HEK293 (cell line): ENCODE data around the gene CYP2F1.

Source experiments
- CTCF ChIA-PET: fragments of 350-600 bp; formaldehyde crosslinking; extraction: SDS; loops from one replicate; lab custom pipeline; 2021; ENCODE audit warnings: antibody characterized with exemption; lab: Yijun Ruan, JAX
- POLR2A ChIA-PET: fragments of 300-600 bp; formaldehyde crosslinking; extraction: SDS; loops from one replicate; lab custom pipeline; 2020; ENCODE audit warnings: antibody characterized with exemption, inconsistent platforms; lab: Yijun Ruan, JAX
- H3K27ac ChIP-seq: fragments of 200-500 bp; sonication (Bioruptor generic); 2 replicates; pipeline ENCODE4 v1.5.1; 2014; ENCODE audit warnings: low read depth, low read length, control low read depth, inconsistent platforms; ENCODE audit errors: extremely low read depth
- H3K36me3 ChIP-seq, 2 experiments: fragments of 200-500 bp in 1 of 2; sonication (Bioruptor generic) in 1 of 2; 1 replicate in 1 of 2; 2 replicates in 1 of 2; pipeline ENCODE4 v1.5.1; 2014 to 2017; ENCODE audit warnings: inconsistent platforms in 2 of 2, low read length in 2 of 2; ENCODE audit not compliant: control insufficient read depth in 2 of 2, insufficient read depth in 1 of 2
- H3K4me1 ChIP-seq: fragments of 200-500 bp; sonication (Bioruptor generic); 2 replicates; pipeline ENCODE4 v1.5.1; 2014; ENCODE audit warnings: mild to moderate bottlenecking, low read length, inconsistent platforms; ENCODE audit not compliant: control insufficient read depth, insufficient read depth
- H3K4me3 ChIP-seq: 2 replicates; pipeline ENCODE4 v1.5.1; 2011; ENCODE audit warnings: low read depth, mild to moderate bottlenecking, control low read depth, low read length, moderate library complexity
- H3K9me3 ChIP-seq: fragments of 200-500 bp; sonication (Bioruptor generic); 2 replicates; pipeline ENCODE4 v1.5.1; 2014; ENCODE audit warnings: low read depth, low read length, inconsistent platforms; ENCODE audit not compliant: control insufficient read depth, insufficient read depth
- BCL11B ChIP-seq: fragments of 450-650 bp; formaldehyde crosslinking; IDR thresholded peaks from 2 replicates; pipeline ENCODE4 v1.5.1; 2016; ENCODE audit warnings: low read depth, missing biosample characterization, missing genetic modification characterization
- GLI2 ChIP-seq: fragments of 450-650 bp; formaldehyde crosslinking; IDR thresholded peaks from 2 replicates; pipeline ENCODE4; 2017; ENCODE audit warnings: missing biosample characterization, missing genetic modification characterization, low read depth, borderline replicate concordance
- GLIS1 ChIP-seq: fragments of 450-650 bp; formaldehyde crosslinking; IDR thresholded peaks from 2 replicates; pipeline ENCODE4 v1.5.1; 2016; ENCODE audit warnings: missing biosample characterization, missing genetic modification characterization
- SCRT2 ChIP-seq: fragments of 450-650 bp; formaldehyde crosslinking; IDR thresholded peaks from 2 replicates; pipeline ENCODE4 v1.5.1; 2016; ENCODE audit warnings: missing biosample characterization, missing genetic modification characterization
- ZFHX2 ChIP-seq: fragments of 450-650 bp; formaldehyde crosslinking; conservative IDR thresholded peaks from 2 replicates; pipeline ENCODE4 v1.5.1; 2016; ENCODE audit warnings: missing biosample characterization, missing genetic modification characterization
- ZFP69B ChIP-seq: fragments of 450-650 bp; formaldehyde crosslinking; IDR thresholded peaks from 2 replicates; pipeline ENCODE4 v1.5.1; 2016; ENCODE audit warnings: missing biosample characterization, missing genetic modification characterization
- ZNF138 ChIP-seq: fragments of 450-650 bp; formaldehyde crosslinking; IDR thresholded peaks from 2 replicates; pipeline ENCODE4 v1.5.1; 2016; ENCODE audit warnings: missing biosample characterization, missing genetic modification characterization, borderline replicate concordance
- ZNF274 ChIP-seq, 2 experiments: fragments of 200-500 bp in 1 of 2; fragments of 450-650 bp in 1 of 2; sonication (Bioruptor generic) in 1 of 2; formaldehyde crosslinking in 1 of 2; IDR thresholded peaks; 2 replicates each; pipeline versions ENCODE4 v1.5.1 to v1.6.1; 2014 to 2016; ENCODE audit warnings: borderline replicate concordance in 1 of 2, inconsistent platforms in 1 of 2, low read length in 1 of 2, missing biosample characterization in 1 of 2, missing genetic modification characterization in 1 of 2
- ZNF501 ChIP-seq: fragments of 450-650 bp; formaldehyde crosslinking; IDR thresholded peaks from 2 replicates; pipeline ENCODE4 v1.5.1; 2016; ENCODE audit warnings: missing biosample characterization, missing genetic modification characterization
- ZNF544 ChIP-seq: fragments of 450-650 bp; formaldehyde crosslinking; IDR thresholded peaks from 2 replicates; pipeline ENCODE4 v1.5.0; 2017; ENCODE audit warnings: missing biosample characterization, missing genetic modification characterization
- ZNF555 ChIP-seq: fragments of 450-650 bp; formaldehyde crosslinking; conservative IDR thresholded peaks from 2 replicates; pipeline ENCODE4 v1.5.1; 2017; ENCODE audit warnings: missing biosample characterization, mild to moderate bottlenecking, missing genetic modification characterization, inconsistent platforms
- ZNF561 ChIP-seq: fragments of 450-650 bp; IDR thresholded peaks from 2 replicates; pipeline ENCODE4 v1.5.1; 2018; ENCODE audit warnings: missing biosample characterization, missing genetic modification characterization, borderline replicate concordance
- ZNF571 ChIP-seq: fragments of 450-650 bp; formaldehyde crosslinking; IDR thresholded peaks from 2 replicates; pipeline ENCODE4 v1.5.0; 2017; ENCODE audit warnings: missing biosample characterization, missing genetic modification characterization
- ZNF623 ChIP-seq: fragments of 450-650 bp; formaldehyde crosslinking; IDR thresholded peaks from 2 replicates; pipeline ENCODE4 v1.5.1; 2016; ENCODE audit warnings: missing biosample characterization, missing genetic modification characterization
- ZSCAN16 ChIP-seq: fragments of 450-650 bp; formaldehyde crosslinking; IDR thresholded peaks from 2 replicates; pipeline ENCODE4 v1.5.1; 2016; ENCODE audit warnings: missing biosample characterization, missing genetic modification characterization
- TF ChIP-seq, protein P1 (sequence below): fragments of 450-650 bp; formaldehyde crosslinking; IDR thresholded peaks from 2 replicates; pipeline ENCODE4 v1.5.1; 2016; ENCODE audit warnings: missing biosample characterization, missing genetic modification characterization
- TF ChIP-seq, protein P2 (sequence below): fragments of 450-650 bp; formaldehyde crosslinking; IDR thresholded peaks from 2 replicates; pipeline ENCODE4 v1.5.1; 2016; ENCODE audit warnings: missing biosample characterization, missing genetic modification characterization
- TF ChIP-seq, protein P3 (sequence below): fragments of 450-650 bp; formaldehyde crosslinking; IDR thresholded peaks from 2 replicates; pipeline ENCODE4 v1.5.1; 2016; ENCODE audit warnings: missing biosample characterization, missing genetic modification characterization

CYP2F1 gene

DNA sequence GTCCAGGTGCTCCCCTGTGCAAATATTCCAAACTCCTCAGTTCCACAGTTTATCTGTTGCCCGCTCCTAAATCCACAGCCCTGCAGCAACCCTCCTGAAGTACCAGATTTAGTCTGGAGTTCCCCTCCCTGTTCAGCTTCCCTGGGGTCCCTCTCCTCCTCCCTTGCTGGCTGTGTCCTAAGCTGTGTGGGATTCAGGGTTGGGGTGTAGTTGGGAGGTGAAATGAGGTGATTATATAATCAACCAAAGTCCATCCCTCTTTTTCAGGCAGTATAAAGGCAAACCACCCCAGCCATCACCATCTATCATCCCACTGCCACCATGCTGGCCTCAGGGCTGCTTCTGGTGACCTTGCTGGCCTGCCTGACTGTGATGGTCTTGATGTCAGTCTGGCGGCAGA is 26.1 kb upstream of the CYP2F1 start, which contains the start of gene CYP2A13:
TSS of gene CYP2A13 (plus strand) at position 301 of the 400 bp plus-strand sequence. CDS start at position 322, 21 bp downstream.
- Histone ChIP-seq H3K4me1 (no peaks in the 10 kb centered on the region), H3K9me3 (no peaks in the 10 kb centered on the region), H3K4me3 (no peak within 1 kb of the TSS), H3K27ac (no peak within 1 kb of the TSS), H3K36me3 (no peaks in the 10 kb centered on the region)
- TF ChIP-seq, protein P1, sequence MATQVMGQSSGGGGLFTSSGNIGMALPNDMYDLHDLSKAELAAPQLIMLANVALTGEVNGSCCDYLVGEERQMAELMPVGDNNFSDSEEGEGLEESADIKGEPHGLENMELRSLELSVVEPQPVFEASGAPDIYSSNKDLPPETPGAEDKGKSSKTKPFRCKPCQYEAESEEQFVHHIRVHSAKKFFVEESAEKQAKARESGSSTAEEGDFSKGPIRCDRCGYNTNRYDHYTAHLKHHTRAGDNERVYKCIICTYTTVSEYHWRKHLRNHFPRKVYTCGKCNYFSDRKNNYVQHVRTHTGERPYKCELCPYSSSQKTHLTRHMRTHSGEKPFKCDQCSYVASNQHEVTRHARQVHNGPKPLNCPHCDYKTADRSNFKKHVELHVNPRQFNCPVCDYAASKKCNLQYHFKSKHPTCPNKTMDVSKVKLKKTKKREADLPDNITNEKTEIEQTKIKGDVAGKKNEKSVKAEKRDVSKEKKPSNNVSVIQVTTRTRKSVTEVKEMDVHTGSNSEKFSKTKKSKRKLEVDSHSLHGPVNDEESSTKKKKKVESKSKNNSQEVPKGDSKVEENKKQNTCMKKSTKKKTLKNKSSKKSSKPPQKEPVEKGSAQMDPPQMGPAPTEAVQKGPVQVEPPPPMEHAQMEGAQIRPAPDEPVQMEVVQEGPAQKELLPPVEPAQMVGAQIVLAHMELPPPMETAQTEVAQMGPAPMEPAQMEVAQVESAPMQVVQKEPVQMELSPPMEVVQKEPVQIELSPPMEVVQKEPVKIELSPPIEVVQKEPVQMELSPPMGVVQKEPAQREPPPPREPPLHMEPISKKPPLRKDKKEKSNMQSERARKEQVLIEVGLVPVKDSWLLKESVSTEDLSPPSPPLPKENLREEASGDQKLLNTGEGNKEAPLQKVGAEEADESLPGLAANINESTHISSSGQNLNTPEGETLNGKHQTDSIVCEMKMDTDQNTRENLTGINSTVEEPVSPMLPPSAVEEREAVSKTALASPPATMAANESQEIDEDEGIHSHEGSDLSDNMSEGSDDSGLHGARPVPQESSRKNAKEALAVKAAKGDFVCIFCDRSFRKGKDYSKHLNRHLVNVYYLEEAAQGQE (tag by site-specific recombination): no peak
- TF ChIP-seq ZNF561 (tag by site-specific recombination) (no peak), ZSCAN16 (tag by site-specific recombination) (no peak), SCRT2 (tag by site-specific recombination) (no peak), ZNF544 (tag by site-specific recombination) (no peak), ZNF555 (no peak), GLI2 (no peak), ZNF138 (no peak), ZFP69B (tag by site-specific recombination) (no peak), ZNF274 (IDR thresholded peaks at IDR 0.05; ENCODE audit: low read length) (no peak), ZNF274 (tag by site-specific recombination; IDR thresholded peaks at IDR 0.05; ENCODE audit: borderline replicate concordance) (no peak), BCL11B (no peak), ZNF623 (tag by site-specific recombination) (no peak)
- TF ChIP-seq, protein P2, sequence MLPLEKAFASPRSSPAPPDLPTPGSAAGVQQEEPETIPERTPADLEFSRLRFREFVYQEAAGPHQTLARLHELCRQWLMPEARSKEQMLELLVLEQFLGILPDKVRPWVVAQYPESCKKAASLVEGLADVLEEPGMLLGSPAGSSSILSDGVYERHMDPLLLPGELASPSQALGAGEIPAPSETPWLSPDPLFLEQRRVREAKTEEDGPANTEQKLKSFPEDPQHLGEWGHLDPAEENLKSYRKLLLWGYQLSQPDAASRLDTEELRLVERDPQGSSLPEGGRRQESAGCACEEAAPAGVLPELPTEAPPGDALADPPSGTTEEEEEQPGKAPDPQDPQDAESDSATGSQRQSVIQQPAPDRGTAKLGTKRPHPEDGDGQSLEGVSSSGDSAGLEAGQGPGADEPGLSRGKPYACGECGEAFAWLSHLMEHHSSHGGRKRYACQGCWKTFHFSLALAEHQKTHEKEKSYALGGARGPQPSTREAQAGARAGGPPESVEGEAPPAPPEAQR: no peak
- TF ChIP-seq, protein P3, sequence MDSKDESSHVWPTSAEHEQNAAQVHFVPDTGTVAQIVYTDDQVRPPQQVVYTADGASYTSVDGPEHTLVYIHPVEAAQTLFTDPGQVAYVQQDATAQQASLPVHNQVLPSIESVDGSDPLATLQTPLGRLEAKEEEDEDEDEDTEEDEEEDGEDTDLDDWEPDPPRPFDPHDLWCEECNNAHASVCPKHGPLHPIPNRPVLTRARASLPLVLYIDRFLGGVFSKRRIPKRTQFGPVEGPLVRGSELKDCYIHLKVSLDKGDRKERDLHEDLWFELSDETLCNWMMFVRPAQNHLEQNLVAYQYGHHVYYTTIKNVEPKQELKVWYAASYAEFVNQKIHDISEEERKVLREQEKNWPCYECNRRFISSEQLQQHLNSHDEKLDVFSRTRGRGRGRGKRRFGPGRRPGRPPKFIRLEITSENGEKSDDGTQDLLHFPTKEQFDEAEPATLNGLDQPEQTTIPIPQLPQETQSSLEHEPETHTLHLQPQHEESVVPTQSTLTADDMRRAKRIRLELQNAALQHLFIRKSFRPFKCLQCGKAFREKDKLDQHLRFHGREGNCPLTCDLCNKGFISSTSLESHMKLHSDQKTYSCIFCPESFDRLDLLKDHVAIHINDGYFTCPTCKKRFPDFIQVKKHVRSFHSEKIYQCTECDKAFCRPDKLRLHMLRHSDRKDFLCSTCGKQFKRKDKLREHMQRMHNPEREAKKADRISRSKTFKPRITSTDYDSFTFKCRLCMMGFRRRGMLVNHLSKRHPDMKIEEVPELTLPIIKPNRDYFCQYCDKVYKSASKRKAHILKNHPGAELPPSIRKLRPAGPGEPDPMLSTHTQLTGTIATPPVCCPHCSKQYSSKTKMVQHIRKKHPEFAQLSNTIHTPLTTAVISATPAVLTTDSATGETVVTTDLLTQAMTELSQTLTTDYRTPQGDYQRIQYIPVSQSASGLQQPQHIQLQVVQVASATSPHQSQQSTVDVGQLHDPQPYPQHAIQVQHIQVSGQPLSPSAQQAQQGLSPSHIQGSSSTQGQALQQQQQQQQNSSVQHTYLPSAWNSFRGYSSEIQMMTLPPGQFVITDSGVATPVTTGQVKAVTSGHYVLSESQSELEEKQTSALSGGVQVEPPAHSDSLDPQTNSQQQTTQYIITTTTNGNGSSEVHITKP (tag by site-specific recombination): no peak
- POLR2A ChIA-PET: no interaction called here
- CTCF ChIA-PET: no interaction called here

DNA sequence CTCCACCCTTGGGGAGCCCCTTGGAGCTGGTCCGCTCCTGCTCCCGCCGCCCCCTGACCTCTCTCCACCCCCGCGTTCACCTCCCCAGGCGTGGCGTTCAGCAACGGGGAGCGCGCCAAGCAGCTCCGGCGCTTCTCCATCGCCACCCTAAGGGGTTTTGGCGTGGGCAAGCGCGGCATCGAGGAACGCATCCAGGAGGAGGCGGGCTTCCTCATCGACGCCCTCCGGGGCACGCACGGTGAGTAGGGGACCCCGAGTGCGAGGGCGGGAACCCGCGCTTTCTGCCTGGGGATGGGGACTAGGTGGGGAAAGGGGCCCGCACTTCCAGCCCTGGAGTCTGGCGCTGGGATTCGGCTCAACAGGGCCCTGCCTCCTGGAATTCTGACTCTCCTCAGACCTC is 24.3 kb upstream of the CYP2F1 start:
- CTCF ChIA-PET: interaction anchor here (0.6 kb wide), 1 partner anchor 74 kb away, joined by 3 read pairs; no protein-coding TSS in a partner anchor

More for the DNA sequence above, 24.3 kb upstream of the CYP2F1 start:
- Histone ChIP-seq H3K4me3 (no peak overlapping the region), H3K27ac (no peak overlapping the region), H3K9me3 (no peaks in the 10 kb centered on the region), H3K4me1 (no peaks in the 10 kb centered on the region), H3K36me3 (no peaks in the 10 kb centered on the region)
- TF ChIP-seq ZNF571 (tag by site-specific recombination) (no peak), ZFHX2 (tag by site-specific recombination) (peak; percentile 30; the same call in 1 of the 2 replicates), ZNF501 (tag by site-specific recombination) (no peak), GLIS1 (tag by site-specific recombination) (0 out of 2 replicates have a peak, but pooled peaks have one; percentile 16)
- POLR2A ChIA-PET: no interaction called here
